LNCaP clone FGC (cell line): ENCODE measurements around the gene NME5.

Experiments
- DNase-seq: peaks from one replicate; pipeline ENCODE4 v3.0.0-alpha.2; 2011; ENCODE audit warnings: low read depth
- H3K4me3 ChIP-seq: 2 replicates; pipeline ENCODE4 v1.5.1; 2011; ENCODE audit warnings: mild to moderate bottlenecking, low read depth, low read length, control low read depth
- CTCF ChIP-seq: IDR thresholded peaks from 2 replicates; pipeline ENCODE4 v1.5.1; 2012; ENCODE audit warnings: mild to moderate bottlenecking; ENCODE audit not compliant: control insufficient read depth, insufficient read depth; ENCODE audit errors: extremely low read depth

Gene NME5

GRCh38 chr5:138111181-138111580 is 28.0 kb downstream of the NME5 start:
- no peak overlapping the region for H3K4me3 ChIP-seq
- TF ChIP-seq CTCF: no peak
- DNase-seq: no peak

- DNase-seq: no peak
- no peak for TF ChIP-seq CTCF
Measured at GRCh38 chr5:138110266-138110963, 28.8 kb downstream of the NME5 start.

GRCh38 chr5:138109463-138110265 is 29.6 kb downstream of the NME5 start:
- TF ChIP-seq CTCF: no peak
- DNase-seq: no peak
- H3K4me3 ChIP-seq: no peak overlapping the region

More at GRCh38 chr5:138110266-138110963, 28.8 kb downstream of the NME5 start:
- no peak overlapping the region for H3K4me3 ChIP-seq

- no peak for DNase-seq
- no peak for TF ChIP-seq CTCF
- no peak overlapping the region for H3K4me3 ChIP-seq
Measured at GRCh38 chr5:138107213-138107612, 32.0 kb downstream of the NME5 start.

GRCh38 chr5:138105709-138106108 is 33.5 kb downstream of the NME5 start:
- no peak overlapping the region for H3K4me3 ChIP-seq
- DNase-seq: no peak
- TF ChIP-seq CTCF: no peak

- H3K4me3 ChIP-seq: no peak overlapping the region
- no peak for DNase-seq
- TF ChIP-seq CTCF: no peak
Measured at GRCh38 chr5:138103319-138103637, 36.0 kb downstream of the NME5 start.
